K562 (cell line): ENCODE data around the gene SVIP. TPM values are rescaled to one million over a fixed set of nuclear protein-coding genes. Genes with fewer than 3 reads are reported as not detected.

Experiments
- ARID2 ChIP-seq: fragments of 450-650 bp; IDR thresholded peaks from 2 replicates; pipeline ENCODE4 v1.6.1; 2017; ENCODE audit warnings: antibody characterized with exemption, mild to moderate bottlenecking
- ARID3B ChIP-seq: fragments of 250-450 bp; sonication (Bioruptor Pico); IDR thresholded peaks from 2 replicates; pipeline ENCODE4 v1.4.0; 2020; ENCODE audit warnings: borderline replicate concordance
- CBX1 ChIP-seq: sonication (generic); IDR thresholded peaks from 2 replicates; pipeline ENCODE4 v1.6.1; 2016; ENCODE audit warnings: antibody characterized with exemption, low read depth, mild to moderate bottlenecking
- CC2D1A ChIP-seq: fragments of 450-650 bp; IDR thresholded peaks from 2 replicates; pipeline ENCODE4 v1.6.1; 2017; ENCODE audit warnings: mild to moderate bottlenecking
- CXXC5 ChIP-seq: fragments of 250-450 bp; sonication (Bioruptor Pico); IDR thresholded peaks from 2 replicates; pipeline ENCODE4 v1.8.0; 2022; ENCODE audit warnings: inconsistent platforms, mild to moderate bottlenecking, moderate library complexity
- ELF1 ChIP-seq: fragments of 200-800 bp; sonication (Bioruptor generic); IDR thresholded peaks from 2 replicates; pipeline ENCODE4 v1.6.1; 2016; ENCODE audit warnings: missing genetic modification characterization, missing compliant biosample characterization
- IRF2 ChIP-seq: sonication (generic); formaldehyde crosslinking; IDR thresholded peaks from 2 replicates; pipeline ENCODE4 v1.8.1; 2022; ENCODE audit warnings: mild to moderate bottlenecking, missing genetic modification reagents
- KLF6 ChIP-seq: fragments of 250-450 bp; sonication (Bioruptor Pico); IDR thresholded peaks from 2 replicates; pipeline ENCODE4 v1.4.0; 2020; ENCODE audit warnings: mild to moderate bottlenecking, moderate library complexity, borderline replicate concordance
- MEF2A ChIP-seq: IDR thresholded peaks from 2 replicates; pipeline ENCODE4 v1.6.1; 2011; ENCODE audit warnings: low read depth, mild to moderate bottlenecking, low read length, moderate library complexity; ENCODE audit not compliant: control insufficient read depth
- MYC ChIP-seq, 2 experiments: fragments of 250-450 bp in 1 of 2; sonication (Bioruptor Pico) in 1 of 2; IDR thresholded peaks; 2 replicates each; pipeline versions ENCODE4 v1.5.1 to v1.6.1; 2012 to 2021; ENCODE audit warnings: low read depth in 2 of 2, borderline replicate concordance in 1 of 2, improper control_type of control experiment in 1 of 2, low read length in 1 of 2, mild to moderate bottlenecking in 1 of 2, moderate library complexity in 1 of 2
- NR2C2 ChIP-seq, 2 experiments: fragments of 200-800 bp in 1 of 2; sonication (Bioruptor generic) in 1 of 2; sonication (generic) in 1 of 2; formaldehyde crosslinking in 1 of 2; IDR thresholded peaks; 2 replicates each; pipeline versions ENCODE4 v1.6.1 to v1.8.0; 2016 to 2022; ENCODE audit warnings: mild to moderate bottlenecking in 1 of 2, missing compliant biosample characterization in 1 of 2, missing genetic modification characterization in 1 of 2, missing genetic modification reagents in 1 of 2
- PHF21A ChIP-seq: fragments of 450-650 bp; IDR thresholded peaks from 2 replicates; pipeline ENCODE4 v1.6.1; 2017; ENCODE audit warnings: low read depth, borderline replicate concordance
- TOE1 ChIP-seq, 2 experiments: fragments of 450-650 bp in 1 of 2; sonication (generic) in 1 of 2; formaldehyde crosslinking in 1 of 2; IDR thresholded peaks; 2 replicates each; pipeline versions ENCODE4 v1.7.1 to v1.8.0; 2016 to 2022; ENCODE audit warnings: borderline replicate concordance in 2 of 2, mild to moderate bottlenecking in 2 of 2, antibody characterized with exemption in 1 of 2, inconsistent platforms in 1 of 2, low read depth in 1 of 2, missing genetic modification reagents in 1 of 2, moderate library complexity in 1 of 2
- TRIM24 ChIP-seq, 2 experiments: fragments of 450-650 bp; IDR thresholded peaks; 2 replicates each; pipeline ENCODE4 v1.6.1; 2016
- TRIM25 ChIP-seq: fragments of 450-650 bp; IDR thresholded peaks from 2 replicates; pipeline ENCODE4 v1.7.0; 2016; ENCODE audit warnings: borderline replicate concordance
- U2AF2 ChIP-seq: fragments of 200-400 bp; formaldehyde crosslinking; optimal IDR thresholded peaks from 2 replicates; pipeline ENCODE3; 2017; ENCODE audit warnings: low read depth, mild to moderate bottlenecking, low read length
- ZBTB33 ChIP-seq: sonication (generic); formaldehyde crosslinking; IDR thresholded peaks from 2 replicates; pipeline ENCODE4 v1.8.1; 2023; ENCODE audit warnings: mild to moderate bottlenecking, missing genetic modification reagents
- ZNF239 ChIP-seq: fragments of 250-450 bp; sonication (Bioruptor Pico); IDR thresholded peaks from 2 replicates; pipeline ENCODE4 v1.4.0; 2020; ENCODE audit warnings: mild to moderate bottlenecking
- ZNF274 ChIP-seq: IDR thresholded peaks from 2 replicates; pipeline ENCODE4 v1.6.1; 2011; ENCODE audit warnings: low read depth, mild to moderate bottlenecking, low read length, moderate library complexity, borderline replicate concordance
- ZNF445 ChIP-seq: fragments of 250-450 bp; sonication (Bioruptor Pico); IDR thresholded peaks from 2 replicates; pipeline ENCODE4 v1.4.0; 2020; ENCODE audit warnings: low read depth, mild to moderate bottlenecking, moderate library complexity
- ZSCAN32 ChIP-seq: fragments of 450-650 bp; formaldehyde crosslinking; IDR thresholded peaks from 2 replicates; pipeline ENCODE4 v1.4.0; 2020; ENCODE audit warnings: mild to moderate bottlenecking, moderate library complexity
- polyA plus RNA-seq, 8 experiments: library from polyadenylated mRNA; depleted of rRNA in 4 of 8; stranded (reverse) in 5 of 8; unstranded in 3 of 8; fragments of >200 nt; fragmentation: Nextera tagmentation in 2 of 8; fragmentation: Illumina TruSeq in 1 of 8; extraction: Ambion mirVana in 2 of 8; extraction: Trizol in 1 of 8; gene quantifications; 2 replicates each; pipeline versions ENCODE4 v1.2.1 to v1.2.3, GENCODE V29; 2011 to 2014; ENCODE audit warnings: inconsistent platforms in 1 of 8, missing spikeins in 1 of 8
- total RNA-seq, 7 experiments: library from RNA; depleted of rRNA in 6 of 7; stranded (reverse); fragments of >200 nt in 6 of 7; fragmentation: Illumina TruSeq in 2 of 7; extraction: Trizol in 2 of 7; gene quantifications; 2 replicates each; pipeline versions ENCODE4 v1.2.1 to v1.2.3, GENCODE V29; 2011 to 2021; ENCODE audit warnings: low replicate concordance in 1 of 7
- TF ChIP-seq, protein P1 (sequence below): fragments of 250-450 bp; sonication (Bioruptor Pico); IDR thresholded peaks from 2 replicates; pipeline ENCODE4 v1.9.0; 2021; ENCODE audit warnings: mild to moderate bottlenecking

Gene SVIP
- total and polyA plus RNA-seq, 9 of the 15 experiments (the other 6 are each of a cell fraction or from before 2014, with no cell fraction given), result 17.9 to 62.5 (median 47.5) TPM

DNA sequence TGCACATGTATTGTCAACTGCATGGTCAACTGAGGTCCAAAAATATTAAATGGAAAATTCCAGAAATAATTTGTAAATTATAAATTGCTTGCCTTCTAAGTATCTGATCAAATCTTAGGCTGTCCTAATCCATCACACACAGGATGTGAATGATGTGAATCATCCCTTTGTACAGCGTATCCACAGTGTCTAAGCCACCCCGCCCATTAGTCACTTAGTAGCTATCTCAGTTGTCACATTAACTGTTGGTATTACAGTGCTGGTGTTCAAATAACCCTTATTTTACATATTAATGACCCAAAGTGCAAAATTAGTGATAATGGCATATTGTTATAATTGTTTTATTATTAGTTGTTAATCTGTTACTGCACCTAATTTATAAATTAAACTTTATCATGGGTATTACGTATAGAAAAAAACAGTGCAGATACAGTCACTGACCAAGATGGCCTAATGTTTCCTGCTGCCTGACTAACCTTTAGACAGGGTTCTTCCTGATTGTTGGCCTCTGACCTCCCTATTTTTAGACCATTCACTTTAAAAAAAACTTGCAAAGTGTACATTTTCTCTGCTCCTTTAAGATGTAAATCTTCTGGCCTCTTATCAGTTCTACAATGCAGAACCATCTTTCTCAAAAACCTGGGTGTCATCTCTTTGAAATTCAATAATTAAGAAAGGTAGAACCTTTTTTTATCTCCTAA, 2.9 kb upstream of the SVIP start (continued):
- TF ChIP-seq ZNF274 (no peak), CC2D1A (no peak), CXXC5 (no peak), TRIM24 (IDR thresholded peaks at IDR 0.05) (no peak), ZNF239 (CRISPR knock-in tag) (no peak), ZSCAN32 (no peak), ZBTB33 (CRISPR knock-in tag) (no peak), TOE1 (IDR thresholded peaks at IDR 0.05; ENCODE audit: borderline replicate concordance) (no peak), TOE1 (CRISPR knock-in tag; IDR thresholded peaks at IDR 0.05; ENCODE audit: borderline replicate concordance, low read depth) (no peak), PHF21A (no peak), NR2C2 (CRISPR knock-in tag; IDR thresholded peaks at IDR 0.05) (no peak), NR2C2 (tag; IDR thresholded peaks at IDR 0.05) (peak; percentile 65), ELF1 (tag) (no peak), ARID3B (CRISPR knock-in tag) (no peak), MYC (IDR thresholded peaks at IDR 0.05; ENCODE audit: low read depth, low read length) (no peak), MYC (CRISPR knock-in tag; IDR thresholded peaks at IDR 0.05; ENCODE audit: borderline replicate concordance, low read depth) (no peak), ARID2 (no peak), KLF6 (CRISPR knock-in tag) (no peak), TRIM25 (no peak), ZNF445 (CRISPR knock-in tag) (no peak), CBX1 (no peak), IRF2 (CRISPR knock-in tag) (no peak), MEF2A (peak; percentile 70; the same call in 1 of the 2 replicates), U2AF2 (no peak)
- TF ChIP-seq, protein P1, sequence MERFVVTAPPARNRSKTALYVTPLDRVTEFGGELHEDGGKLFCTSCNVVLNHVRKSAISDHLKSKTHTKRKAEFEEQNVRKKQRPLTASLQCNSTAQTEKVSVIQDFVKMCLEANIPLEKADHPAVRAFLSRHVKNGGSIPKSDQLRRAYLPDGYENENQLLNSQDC, result no peak
